ENCODE results near the gene TBX18. TPM values are rescaled to one million over a fixed set of nuclear protein-coding genes. Genes with fewer than 3 reads are reported as not detected.

The TBX18 gene
- total RNA-seq, 1 donor from 2014 or later: 81.0 TPM

GRCh38 chr6:84671183-84671582, 93.2 kb downstream of the TBX18 start:
- H3K9me3 ChIP-seq: no peaks in the 10 kb centered on the region
- no peak for TF ChIP-seq CTCF (IDR thresholded peaks at IDR 0.05)
- H3K27ac ChIP-seq: no peak overlapping the region
- no peaks in the 10 kb centered on the region for H3K36me3 ChIP-seq
- intact Hi-C loops (cut with DNase I): no loop called here
- DNase-seq (ENCODE audit: low spot score in 2 of 2): no peak
- H3K4me3 ChIP-seq: no peak overlapping the region
- no peaks in the 10 kb centered on the region for H3K4me1 ChIP-seq
- H3K27me3 ChIP-seq: no peaks in the 10 kb centered on the region

- Histone ChIP-seq H3K36me3 (no peaks in the 10 kb centered on the region), H3K27ac (no peak overlapping the region), H3K4me1 (peaks cover 0 to 4% of the 10 kb centered on the region in 2 donors), H3K4me3 (no peak overlapping the region), H3K9me3 (no peaks in the 10 kb centered on the region), H3K27me3 (no peaks in the 10 kb centered on the region)
- TF ChIP-seq CTCF (IDR thresholded peaks at IDR 0.05): no peak
- no peak for DNase-seq (ENCODE audit: low spot score in 2 of 2)
- intact Hi-C loops (cut with DNase I): loop anchor here (10.0 kb wide), 1 partner anchor 55 kb away; no protein-coding TSS in a partner anchor
Observed at GRCh38 chr6:84669945-84670344, 94.5 kb downstream of the TBX18 start.

GRCh38 chr6:84667252-84668213, 96.9 kb downstream of the TBX18 start:
- TF ChIP-seq CTCF (IDR thresholded peaks at IDR 0.05): no peak
- Histone ChIP-seq H3K27me3 (no peaks in the 10 kb centered on the region), H3K9me3 (no peaks in the 10 kb centered on the region), H3K27ac (no peak overlapping the region), H3K4me1 (peaks cover 0 to 10% of the 10 kb centered on the region in 2 donors), H3K36me3 (no peaks in the 10 kb centered on the region), H3K4me3 (no peak overlapping the region)
- no peak for DNase-seq (ENCODE audit: low spot score in 2 of 2)
- intact Hi-C loops (cut with DNase I): loop anchor here (10.0 kb wide), 1 partner anchor 53 kb away; no protein-coding TSS in a partner anchor

- peaks cover 0 to 10% of the 10 kb centered on the region in 2 donors for H3K4me1 ChIP-seq
- no peak for TF ChIP-seq CTCF (IDR thresholded peaks at IDR 0.05)
- H3K9me3 ChIP-seq: no peaks in the 10 kb centered on the region
- H3K4me3 ChIP-seq: no peak overlapping the region
- no peaks in the 10 kb centered on the region for H3K36me3 ChIP-seq
- no peak overlapping the region for H3K27ac ChIP-seq
- H3K27me3 ChIP-seq: no peaks in the 10 kb centered on the region
- intact Hi-C loops (cut with DNase I): loop anchor here (10.0 kb wide), 1 partner anchor 51 kb away; no protein-coding TSS in a partner anchor
- no peak for DNase-seq (ENCODE audit: low spot score in 2 of 2)
Observed at GRCh38 chr6:84665401-84665800, 99.0 kb downstream of the TBX18 start.

- H3K27ac ChIP-seq: peak overlapping the region; percentile 1 to 43
- H3K4me3 ChIP-seq: peak overlapping the region in 1 of 2 donors; percentile 20
- H3K36me3 ChIP-seq: no peaks in the 10 kb centered on the region
- intact Hi-C loops (cut with DNase I): loop anchor here (10.0 kb wide), 1 partner anchor 49 kb away; no protein-coding TSS in a partner anchor
- H3K4me1 ChIP-seq: peaks cover 0 to 13% of the 10 kb centered on the region in 2 donors
- DNase-seq (ENCODE audit: low spot score in 2 of 2): no peak
- H3K9me3 ChIP-seq: no peaks in the 10 kb centered on the region
- TF ChIP-seq CTCF (IDR thresholded peaks at IDR 0.05): no peak
- H3K27me3 ChIP-seq: no peaks in the 10 kb centered on the region
Observed at GRCh38 chr6:84663866-84664265, 100.5 kb downstream of the TBX18 start.

Measured in ascending aorta (tissue), 2 donors.